Smooth muscle cell (in vitro differentiated cells): ENCODE data around the gene CISTR. TPM values are rescaled to one million over a fixed set of nuclear protein-coding genes. Genes with fewer than 3 reads are reported as not detected.

Source experiments
- DNase-seq: peaks from one replicate; lab custom pipeline; 2025; ENCODE audit not compliant: unreplicated experiment; lab: John Stamatoyannopoulos, UW
- H2AFZ ChIP-seq: fragments of 200-600 bp; sonication (generic); 2 replicates; pipeline ENCODE4 v1.6.0; 2016; ENCODE audit warnings: antibody characterized with exemption, low read depth, mild to moderate bottlenecking
- H3F3A ChIP-seq: fragments of 200-600 bp; sonication (generic); 2 replicates; pipeline ENCODE4 v1.6.0; 2017; ENCODE audit warnings: antibody characterized with exemption, low read depth
- H3K27ac ChIP-seq: fragments of 200-600 bp; sonication (generic); 2 replicates; pipeline ENCODE4 v1.5.1; 2016; ENCODE audit warnings: low read depth, mild to moderate bottlenecking
- H3K27me3 ChIP-seq: fragments of 200-600 bp; sonication (generic); 2 replicates; pipeline ENCODE4 v1.6.1; 2016; ENCODE audit warnings: low read depth, mild to moderate bottlenecking
- H3K36me3 ChIP-seq: fragments of 200-600 bp; sonication (generic); 2 replicates; pipeline ENCODE4 v1.5.1; 2016; ENCODE audit warnings: low read depth
- H3K4me1 ChIP-seq: fragments of 200-600 bp; sonication (generic); 2 replicates; pipeline ENCODE4 v1.5.1; 2016; ENCODE audit warnings: low read depth
- H3K4me2 ChIP-seq: fragments of 200-600 bp; sonication (generic); 2 replicates; pipeline ENCODE4 v1.6.0; 2016; ENCODE audit warnings: mild to moderate bottlenecking
- H3K4me3 ChIP-seq: fragments of 200-600 bp; sonication (generic); 2 replicates; pipeline ENCODE4 v1.5.1; 2016; ENCODE audit warnings: mild to moderate bottlenecking
- H3K79me2 ChIP-seq: fragments of 200-600 bp; sonication (generic); 2 replicates; pipeline ENCODE4 v1.6.0; 2016; ENCODE audit warnings: low read depth, mild to moderate bottlenecking
- H3K9ac ChIP-seq: fragments of 200-600 bp; sonication (generic); 2 replicates; pipeline ENCODE4 v1.6.0; 2016; ENCODE audit warnings: low read depth
- H3K9me3 ChIP-seq: fragments of 200-600 bp; sonication (generic); replicated peaks from 2 replicates; pipeline ENCODE4 v1.5.1; 2016; ENCODE audit warnings: low read depth
- H4K20me1 ChIP-seq: fragments of 200-600 bp; sonication (generic); 2 replicates; pipeline ENCODE4 v1.6.0; 2016; ENCODE audit warnings: low read depth
- CTCF ChIP-seq: fragments of 200-600 bp; sonication (generic); IDR thresholded peaks from 2 replicates; pipeline ENCODE4 v1.5.1; 2017; ENCODE audit warnings: borderline replicate concordance, mild to moderate bottlenecking, antibody characterized with exemption; ENCODE audit not compliant: insufficient read depth, poor library complexity, severe bottlenecking
- WGBS: methylation state at CpG from one replicate; pipeline ENCODE4 v1.1.7; 2016; ENCODE audit warnings: low lambda C conversion rate; 5-methylcytosine and 5-hydroxymethylcytosine counted together
- polyA plus RNA-seq: library from polyadenylated mRNA; unstranded; fragments of >200 nt; fragmentation: Nextera tagmentation; extraction: Ambion mirVana; gene quantifications from 2 replicates; pipeline ENCODE4 v1.2.1, GENCODE V29; 2016
- total RNA-seq: library from RNA; depleted of rRNA; stranded (reverse); fragments of >200 nt; gene quantifications from 2 replicates; pipeline ENCODE4 v1.2.3, GENCODE V29; 2014

Gene CISTR
- total and polyA plus RNA-seq, 2 experiments from 2014 or later = not detected

DNA sequence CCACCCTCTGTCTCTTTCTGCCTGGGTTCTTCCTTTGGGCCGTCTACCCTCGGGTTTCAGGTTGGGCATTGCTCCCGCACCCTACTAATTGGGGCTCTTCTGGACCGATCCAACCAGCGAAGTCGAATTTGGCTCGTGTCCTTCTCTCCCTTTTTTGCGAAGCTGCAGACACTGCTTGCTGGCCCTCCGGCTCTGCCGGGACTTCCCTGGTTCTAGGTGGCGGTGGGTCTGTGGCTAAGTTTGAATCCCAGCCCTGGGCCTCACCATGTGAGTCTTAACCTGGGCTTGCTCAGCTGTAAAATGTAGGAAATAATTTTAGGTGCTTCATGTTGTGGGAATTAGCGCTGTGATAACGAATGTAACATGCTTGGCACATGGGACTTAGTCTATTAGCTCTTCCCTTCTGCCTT lies 418 bp upstream of the CISTR start:
- H4K20me1 ChIP-seq = no peaks in the 10 kb centered on the region
- H3K4me2 ChIP-seq = peak overlapping the region; percentile 91
- no peaks in the 10 kb centered on the region for H3K79me2 ChIP-seq
- H3K27ac ChIP-seq = no peak overlapping the region
- peak overlapping the region; percentile 57 for H3K4me3 ChIP-seq
- WGBS = 36% methylated on average over 13 of the region's 13 CpGs
- no peak for DNase-seq
- no peaks in the 10 kb centered on the region for H3K36me3 ChIP-seq
- peak overlapping the region; percentile 82 for H2AFZ ChIP-seq
- H3K27me3 ChIP-seq = peaks cover 86% of the 10 kb centered on the region
- no peaks in the 10 kb centered on the region for H3F3A ChIP-seq
- no peak overlapping the region for H3K9ac ChIP-seq
- TF ChIP-seq CTCF = no peak
- peaks cover 35% of the 10 kb centered on the region for H3K4me1 ChIP-seq
- no peaks in the 10 kb centered on the region for H3K9me3 ChIP-seq

DNA sequence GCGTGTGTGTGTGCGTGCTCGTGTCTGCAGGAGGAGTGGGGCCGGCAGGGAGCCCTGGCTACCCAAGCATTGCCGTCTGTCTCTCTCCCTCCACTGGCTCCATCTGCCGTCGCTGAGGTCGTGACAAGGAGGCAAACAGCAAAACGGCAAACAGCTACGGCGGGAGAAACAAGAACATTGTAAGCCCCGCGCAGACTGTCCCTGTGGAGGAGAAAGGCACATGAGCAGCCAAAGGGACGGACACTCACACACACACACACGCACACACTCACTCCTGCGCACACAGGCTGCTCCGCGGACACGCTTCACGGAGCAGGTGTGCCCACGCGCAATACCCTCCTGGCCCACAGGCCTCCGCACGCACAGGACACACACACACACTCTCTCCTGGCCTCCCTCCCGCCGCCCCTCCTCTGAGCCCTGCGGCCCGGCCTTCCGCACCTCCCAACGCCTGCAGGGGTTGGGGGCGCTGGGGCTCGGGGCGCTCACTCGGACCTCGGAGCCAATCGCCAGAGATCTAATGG lies 905 bp downstream of the CISTR start:
- Histone ChIP-seq H3K4me1 (peaks cover 32% of the 10 kb centered on the region), H3K79me2 (no peaks in the 10 kb centered on the region), H3K27me3 (peaks cover 90% of the 10 kb centered on the region), H3K4me2 (peak overlapping the region; percentile 91), H4K20me1 (no peaks in the 10 kb centered on the region), H3K36me3 (no peaks in the 10 kb centered on the region), H3F3A (no peaks in the 10 kb centered on the region), H3K4me3 (peak overlapping the region; percentile 57), H3K9me3 (no peaks in the 10 kb centered on the region), H2AFZ (peak overlapping the region; percentile 82), H3K27ac (no peak overlapping the region), H3K9ac (no peak overlapping the region)
- TF ChIP-seq CTCF = no peak
- 5% methylated on average over 27 of the region's 36 CpGs for WGBS
- no peak for DNase-seq

- no peak for DNase-seq
- no peak for TF ChIP-seq CTCF
- Histone ChIP-seq H3K4me2 (no peak overlapping the region), H3K36me3 (no peaks in the 10 kb centered on the region), H3K9me3 (no peaks in the 10 kb centered on the region), H3K4me1 (peaks cover 30% of the 10 kb centered on the region), H3K9ac (no peak overlapping the region), H3K27ac (no peak overlapping the region), H2AFZ (no peak overlapping the region), H4K20me1 (no peaks in the 10 kb centered on the region), H3F3A (no peaks in the 10 kb centered on the region), H3K4me3 (peak overlapping the region; percentile 57), H3K27me3 (peaks cover 84% of the 10 kb centered on the region), H3K79me2 (no peaks in the 10 kb centered on the region)
- WGBS = 43% methylated on average over 10 of the region's 10 CpGs
Measured at GRCh38 chr12:53749986-53750811, 1.6 kb downstream of the CISTR start.
